GM12872 (cell line): ENCODE measurements around the gene ZCCHC17.

Experiments
- CTCF ChIP-seq: IDR thresholded peaks from 3 replicates; pipeline ENCODE4 v1.5.1; 2011; ENCODE audit warnings: low read depth, mild to moderate bottlenecking, low read length, moderate library complexity; ENCODE audit not compliant: insufficient read depth

ZCCHC17 gene

GRCh38 chr1:31263408-31263807 is 33.4 kb upstream of the ZCCHC17 start:
- no peak for TF ChIP-seq CTCF

- no peak for TF ChIP-seq CTCF
These were observed 31.9 kb upstream of the ZCCHC17 start for GRCh38 chr1:31264790-31265386.

GRCh38 chr1:31266547-31266946 is 30.3 kb upstream of the ZCCHC17 start:
- TF ChIP-seq CTCF: no peak

- TF ChIP-seq CTCF: no peak
These were observed 24.5 kb upstream of the ZCCHC17 start for GRCh38 chr1:31272369-31272768.

GRCh38 chr1:31273619-31274018 is 23.2 kb upstream of the ZCCHC17 start:
- TF ChIP-seq CTCF: no peak

GRCh38 chr1:31289021-31289420 is 7.8 kb upstream of the ZCCHC17 start:
- no peak for TF ChIP-seq CTCF

GRCh38 chr1:31295874-31296485 is 852 bp upstream of the ZCCHC17 start:
- no peak for TF ChIP-seq CTCF
